Ectodermal cell (in vitro differentiated cells): ENCODE data around the gene RBM47.
"Not testable (repeated sequence)": the region's sequence is repeated elsewhere in the genome, so short reads cannot be mapped to it uniquely, and the experiment has no call there.

Source experiments
- H3K27ac ChIP-seq: 2 replicates; pipeline ENCODE4 v1.7.0; 2013; ENCODE audit warnings: mild to moderate bottlenecking, low read depth, low read length; ENCODE audit not compliant: insufficient read depth, poor library complexity, severe bottlenecking
- H3K27me3 ChIP-seq: 2 replicates; pipeline ENCODE4 v1.7.0; 2013; ENCODE audit warnings: mild to moderate bottlenecking, low read length; ENCODE audit not compliant: insufficient read depth, control insufficient read depth, poor library complexity, severe bottlenecking
- H3K36me3 ChIP-seq: one replicate; pipeline ENCODE4 v1.7.0; 2013; ENCODE audit warnings: low read length; ENCODE audit not compliant: control insufficient read depth, insufficient read depth
- H3K4me1 ChIP-seq: one replicate; pipeline ENCODE4 v1.7.0; 2013; ENCODE audit warnings: low read length; ENCODE audit not compliant: control insufficient read depth, insufficient read depth
- H3K4me3 ChIP-seq: 2 replicates; pipeline ENCODE4 v1.7.0; 2013; ENCODE audit warnings: low read depth, low read length, control low read depth; ENCODE audit not compliant: insufficient read depth
- H3K9me3 ChIP-seq: 2 replicates; pipeline ENCODE4 v1.7.0; 2013; ENCODE audit warnings: mild to moderate bottlenecking, low read length, moderate library complexity; ENCODE audit not compliant: control insufficient read depth
- WGBS, 2 experiments: methylation state at CpG; one replicate each; pipeline ENCODE4 v1.1.7; 2013; ENCODE audit warnings: missing lambda C conversion rate in 2 of 2; 5-methylcytosine and 5-hydroxymethylcytosine counted together

RBM47 gene

DNA sequence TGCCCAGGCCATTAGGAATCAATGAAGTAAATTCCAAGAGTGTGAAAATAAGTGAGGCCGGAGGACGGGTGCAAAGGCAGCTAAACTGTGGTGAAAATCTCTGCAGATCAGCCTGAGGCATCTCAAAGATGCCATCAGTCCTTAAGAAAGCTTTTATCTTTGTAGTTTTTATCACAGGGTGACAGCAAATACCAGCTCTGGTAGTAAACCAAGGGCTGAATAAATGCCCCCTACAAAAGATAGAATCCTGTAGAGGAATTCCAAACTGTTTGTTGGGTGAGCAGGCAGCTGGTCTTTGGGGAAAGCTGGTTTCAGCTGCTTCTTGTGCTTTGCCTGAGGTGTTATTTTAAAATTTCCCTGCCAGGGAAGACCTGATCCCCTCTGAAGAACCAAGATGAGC is 21.6 kb upstream of the RBM47 start:
- no peak overlapping the region for H3K4me3 ChIP-seq
- H3K4me1 ChIP-seq, result peaks cover 4% of the 10 kb centered on the region
- H3K27ac ChIP-seq, result no peak overlapping the region
- H3K36me3 ChIP-seq, result no peaks in the 10 kb centered on the region
- no peaks in the 10 kb centered on the region for H3K9me3 ChIP-seq
- WGBS, 2 experiments, result 81 to 84% methylated on average over 2 of the region's 2 CpGs
- H3K27me3 ChIP-seq, result no peaks in the 10 kb centered on the region

DNA sequence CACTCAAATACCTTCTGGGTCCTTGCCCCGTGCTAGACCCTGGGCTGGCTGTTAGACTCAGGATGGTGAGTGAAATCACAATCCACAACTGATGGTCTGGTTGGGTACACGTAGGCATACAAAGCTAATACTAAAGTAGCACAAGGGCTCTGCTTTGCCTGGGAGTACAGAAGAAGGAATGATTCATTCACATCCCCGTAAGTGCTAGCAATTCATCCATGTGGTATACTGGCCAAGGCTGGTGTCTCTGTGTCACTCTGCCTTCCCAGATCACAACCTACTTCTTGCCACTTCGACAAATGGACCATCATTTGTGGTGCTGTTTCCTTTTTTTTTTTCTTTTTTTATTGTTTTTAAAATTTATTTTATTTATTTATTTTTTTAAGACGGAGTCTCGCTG is 19.7 kb upstream of the RBM47 start:
- Histone ChIP-seq H3K4me1 (peaks cover 4% of the 10 kb centered on the region), H3K27ac (no peak overlapping the region), H3K9me3 (no peaks in the 10 kb centered on the region), H3K36me3 (no peaks in the 10 kb centered on the region), H3K27me3 (no peaks in the 10 kb centered on the region), H3K4me3 (no peak overlapping the region)
- WGBS, 2 experiments, result 83 to 95% methylated on average over 5 to 6 of the region's 6 CpGs

DNA sequence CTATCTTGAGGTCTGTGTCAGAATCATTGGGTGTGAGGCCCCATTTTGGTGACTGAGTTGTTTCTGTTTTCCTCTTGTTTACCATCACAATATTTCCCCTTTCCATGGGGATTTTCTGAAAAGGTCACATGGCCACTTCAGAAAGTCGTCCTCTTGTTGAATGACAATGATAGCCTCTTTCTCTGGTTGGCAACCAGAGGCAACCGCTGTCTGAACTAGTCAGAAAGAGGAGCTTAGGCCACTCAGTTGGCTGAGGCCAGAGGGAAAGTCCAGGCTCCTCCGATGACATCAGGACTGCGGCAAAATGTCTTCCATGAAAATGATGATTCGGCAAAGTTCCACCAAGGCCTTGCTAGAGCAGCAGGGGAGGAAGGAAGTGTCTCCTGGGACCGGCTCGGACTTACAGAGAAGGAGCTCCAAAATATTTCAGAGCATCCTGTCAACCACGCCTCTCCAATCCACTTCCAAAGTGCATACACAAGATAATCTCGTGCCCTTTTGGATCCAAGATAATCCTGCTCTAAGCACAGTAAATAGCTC is 19.1 kb upstream of the RBM47 start:
- H3K9me3 ChIP-seq, result no peaks in the 10 kb centered on the region
- H3K27me3 ChIP-seq, result no peaks in the 10 kb centered on the region
- no peak overlapping the region for H3K4me3 ChIP-seq
- H3K36me3 ChIP-seq, result no peaks in the 10 kb centered on the region
- H3K4me1 ChIP-seq, result peaks cover 4% of the 10 kb centered on the region
- WGBS, 2 experiments, result 81 to 82% methylated on average over 9 of the region's 9 CpGs
- no peak overlapping the region for H3K27ac ChIP-seq

DNA sequence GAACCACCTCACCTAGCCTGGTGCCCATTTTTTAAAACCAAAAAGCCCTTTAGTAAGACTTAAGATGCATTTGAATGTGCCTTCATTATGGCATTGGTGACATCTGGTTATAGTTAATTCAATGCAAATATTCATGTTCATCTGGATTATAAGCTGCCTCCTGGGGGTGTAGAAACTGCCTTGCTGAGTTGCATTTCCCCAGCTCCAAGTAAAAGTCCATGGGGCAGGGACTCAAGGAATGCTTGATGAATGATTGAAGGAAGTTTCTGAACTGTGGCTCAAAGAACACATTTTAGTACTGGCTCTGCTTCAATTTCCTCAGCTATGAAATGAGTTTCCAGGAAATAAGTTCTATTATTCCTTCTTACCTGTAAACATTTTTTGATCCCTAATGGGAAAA is 18.5 kb upstream of the RBM47 start:
- Histone ChIP-seq H3K9me3 (no peaks in the 10 kb centered on the region), H3K36me3 (no peaks in the 10 kb centered on the region), H3K27me3 (no peaks in the 10 kb centered on the region), H3K4me3 (no peak overlapping the region), H3K27ac (no peak overlapping the region), H3K4me1 (peaks cover 4% of the 10 kb centered on the region)

DNA sequence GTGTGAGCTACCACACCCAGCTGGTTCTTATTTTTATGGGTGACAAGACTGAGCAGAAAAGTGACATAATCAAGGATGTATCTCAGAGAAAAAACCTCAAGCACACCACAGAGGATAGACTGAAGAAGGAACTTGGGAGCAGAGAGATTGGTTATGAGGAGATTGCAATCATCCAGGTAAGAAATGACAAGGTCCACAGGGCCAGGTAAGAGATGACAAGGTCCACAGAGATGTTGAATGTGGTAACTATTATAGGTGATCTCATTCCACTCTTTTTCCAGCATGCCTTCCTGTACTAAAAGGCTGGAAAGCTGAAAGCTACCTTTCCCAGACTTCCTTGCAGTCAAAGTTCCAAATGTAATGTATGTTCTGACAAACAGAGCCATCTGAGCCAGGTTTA is 15.9 kb upstream of the RBM47 start:
- Histone ChIP-seq H3K9me3 (no peaks in the 10 kb centered on the region), H3K4me3 (no peak overlapping the region), H3K4me1 (no peaks in the 10 kb centered on the region), H3K27me3 (no peaks in the 10 kb centered on the region), H3K36me3 (no peaks in the 10 kb centered on the region), H3K27ac (no peak overlapping the region)

DNA sequence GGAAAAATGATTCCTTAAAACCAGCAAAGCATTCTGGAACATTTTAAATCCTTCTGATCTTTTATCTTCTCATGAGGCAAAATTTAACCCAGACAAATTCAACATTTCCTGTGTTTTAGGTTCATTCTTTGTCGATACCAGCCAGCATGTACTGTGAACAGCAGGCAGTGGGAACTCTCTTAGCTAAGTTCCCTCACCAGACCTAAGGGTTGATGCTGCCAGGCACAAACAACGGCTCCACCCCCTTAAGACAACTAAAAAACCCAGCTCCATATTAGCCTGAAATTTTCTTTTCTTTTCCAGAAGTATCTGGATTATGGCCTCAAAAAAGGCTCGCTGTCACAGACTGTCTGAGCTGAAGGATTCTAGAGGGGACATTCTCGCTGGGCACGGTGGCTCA is 2.4 kb upstream of the RBM47 start:
- H3K4me1 ChIP-seq, result peaks cover 12% of the 10 kb centered on the region
- WGBS, 2 experiments, result 86% methylated on average over 5 of the region's 5 CpGs
- peaks cover 39% of the 10 kb centered on the region for H3K27me3 ChIP-seq
- no peaks in the 10 kb centered on the region for H3K9me3 ChIP-seq
- no peaks in the 10 kb centered on the region for H3K36me3 ChIP-seq
- H3K4me3 ChIP-seq, result no peak overlapping the region
- no peak overlapping the region for H3K27ac ChIP-seq

DNA sequence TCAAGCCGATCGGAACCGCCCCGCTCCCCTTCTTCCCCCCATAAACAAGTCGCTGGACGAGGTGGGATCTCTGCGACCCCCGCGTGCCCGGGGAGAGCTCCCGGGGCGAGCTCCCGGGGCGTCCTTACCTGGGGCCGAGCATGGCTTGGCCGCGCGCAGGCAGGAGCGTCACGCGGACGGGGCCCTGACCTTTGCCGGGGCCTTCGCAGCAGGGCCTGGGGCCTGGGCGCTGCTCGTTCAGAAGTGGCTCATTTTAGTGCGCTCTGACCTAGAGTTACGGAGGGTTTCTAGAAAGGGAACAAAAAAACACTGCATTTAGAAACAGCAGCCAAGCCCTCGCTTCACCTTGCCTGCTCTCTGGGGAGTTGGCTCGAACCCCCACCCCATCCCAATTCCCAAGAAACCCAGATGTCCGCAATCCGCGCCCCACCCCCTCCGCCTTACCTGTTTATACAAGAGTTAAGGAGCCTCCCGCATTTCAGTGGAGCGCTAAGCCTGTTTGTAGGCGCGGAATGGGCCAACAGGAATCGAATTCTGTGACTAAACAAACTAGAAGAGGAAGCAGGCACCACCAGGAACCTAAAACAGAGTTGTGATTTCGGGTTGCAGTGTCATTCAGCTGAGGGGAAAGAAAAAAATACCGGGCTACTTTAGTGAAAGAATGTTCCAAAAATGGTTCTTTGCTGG is 814 bp upstream of the RBM47 start:
- peak overlapping the region; percentile 48 for H3K4me3 ChIP-seq
- peaks cover 22% of the 10 kb centered on the region for H3K4me1 ChIP-seq
- H3K27me3 ChIP-seq, result peaks cover 45% of the 10 kb centered on the region
- 2% methylated on average over 41 of the region's 41 CpGs for WGBS, 2 experiments
- no peak overlapping the region for H3K27ac ChIP-seq
- no peaks in the 10 kb centered on the region for H3K36me3 ChIP-seq
- H3K9me3 ChIP-seq, result no peaks in the 10 kb centered on the region

DNA sequence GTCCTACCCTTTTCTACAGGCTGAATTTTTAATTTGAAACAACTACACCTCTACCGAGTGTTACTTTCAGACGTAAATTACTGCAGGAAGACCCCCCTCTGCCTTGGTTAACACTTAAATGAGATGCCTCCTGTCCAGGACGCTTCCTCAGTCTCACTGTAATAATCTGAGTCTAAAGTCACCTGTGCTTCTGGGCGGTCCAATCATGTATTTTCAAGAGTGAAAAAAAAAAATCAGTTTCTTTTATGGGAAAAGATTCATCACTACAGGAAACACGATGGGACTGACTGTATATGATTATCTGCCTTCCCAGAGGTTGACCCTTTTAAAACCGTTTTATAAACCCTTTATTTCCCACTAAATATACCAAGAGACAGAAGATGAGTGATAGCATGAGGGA is 776 bp downstream of the RBM47 start:
- H3K27me3 ChIP-seq, result peaks cover 45% of the 10 kb centered on the region
- H3K36me3 ChIP-seq, result no peaks in the 10 kb centered on the region
- H3K4me3 ChIP-seq, result peak overlapping the region; percentile 48
- peaks cover 22% of the 10 kb centered on the region for H3K4me1 ChIP-seq
- WGBS, 2 experiments, result 3 to 5% methylated on average over 5 of the region's 6 CpGs
- H3K27ac ChIP-seq, result no peak overlapping the region
- no peaks in the 10 kb centered on the region for H3K9me3 ChIP-seq

DNA sequence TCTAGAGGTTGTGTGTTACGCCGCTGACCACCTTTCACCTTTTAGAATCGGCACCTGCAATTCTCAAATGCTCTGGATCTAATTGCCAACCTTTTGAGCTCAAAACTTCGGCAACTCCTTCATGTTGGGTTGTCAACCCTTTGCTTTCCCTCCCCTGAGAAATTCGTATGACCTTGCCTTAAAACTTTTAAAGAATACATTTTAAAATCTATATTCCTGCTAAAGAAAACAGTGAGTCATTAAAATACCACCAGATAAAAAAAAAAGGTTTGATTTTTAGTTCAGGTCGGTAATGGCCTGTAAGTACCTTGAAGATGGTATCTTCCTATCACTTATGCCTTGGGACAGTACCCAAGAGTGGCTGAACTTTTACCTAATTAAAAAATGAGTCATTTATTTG is 1.3 kb downstream of the RBM47 start:
- Histone ChIP-seq H3K27me3 (peaks cover 45% of the 10 kb centered on the region), H3K4me1 (peaks cover 22% of the 10 kb centered on the region)
- not testable (repeated sequence) for H3K36me3 ChIP-seq, H3K9me3 ChIP-seq, H3K4me3 ChIP-seq, H3K27ac ChIP-seq
- WGBS, 2 experiments, result 30 to 43% methylated on average over 5 of the region's 6 CpGs

DNA sequence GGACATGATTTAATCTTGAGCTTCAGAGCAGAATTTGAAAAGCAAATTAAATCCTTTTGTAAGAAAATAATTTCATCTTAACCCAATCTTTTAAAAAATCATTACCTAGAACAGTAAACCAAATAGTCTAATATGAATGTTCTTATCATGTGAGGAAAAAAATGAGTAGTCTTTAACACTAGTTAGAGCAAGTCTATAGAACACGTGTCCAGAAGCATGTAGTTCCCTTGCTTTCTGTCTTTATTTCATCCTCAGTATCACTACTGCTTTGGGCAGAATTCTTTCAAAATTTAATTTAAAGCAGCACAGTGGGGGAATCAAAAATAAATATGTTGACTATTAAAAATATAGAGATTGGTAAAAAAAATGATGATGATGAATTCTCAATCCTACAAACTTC is 2.1 kb downstream of the RBM47 start:
- Histone ChIP-seq H3K27me3 (peaks cover 45% of the 10 kb centered on the region), H3K4me3 (no peak overlapping the region), H3K36me3 (no peaks in the 10 kb centered on the region), H3K9me3 (no peaks in the 10 kb centered on the region), H3K4me1 (peaks cover 22% of the 10 kb centered on the region), H3K27ac (no peak overlapping the region)
- 60 to 64% methylated on average over 1 of the region's 1 CpG for WGBS, 2 experiments
